DMS114 treated with DMSO at 0.1 percent for 48 hours (cell line): ENCODE measurements around the gene CPNE9.
"Not testable (repeated sequence)": the region's sequence is repeated elsewhere in the genome, so short reads cannot be mapped to it uniquely, and the experiment has no call there.

Experiments used
- DNase-seq: peaks from one replicate; lab custom pipeline; 2025; ENCODE audit not compliant: unreplicated experiment; lab: John Stamatoyannopoulos, UW

CPNE9 gene

DNA sequence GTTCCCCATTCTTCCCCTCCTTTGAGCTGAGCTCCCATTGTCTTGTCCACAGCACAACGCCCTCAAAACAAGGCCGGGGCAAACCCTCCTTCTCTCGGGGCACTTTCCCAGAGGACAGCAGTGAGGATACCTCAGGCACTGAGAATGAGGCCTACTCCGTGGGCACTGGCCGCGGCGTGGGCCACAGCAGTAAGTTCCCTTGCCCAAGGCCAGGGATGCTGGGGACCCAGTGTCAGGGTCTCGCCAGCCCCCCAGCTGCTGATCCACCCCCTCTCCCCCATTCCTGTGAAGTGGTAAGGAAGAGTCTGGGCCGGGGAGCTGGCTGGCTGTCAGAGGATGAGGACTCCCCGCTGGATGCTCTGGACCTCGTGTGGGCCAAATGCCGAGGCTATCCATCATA, 41.9 kb downstream of the CPNE9 start:
- DNase-seq, result no peak

GRCh38 chr3:9746330-9746729, 42.7 kb downstream of the CPNE9 start:
- DNase-seq, result no peak

GRCh38 chr3:9747267-9747666, 43.6 kb downstream of the CPNE9 start:
- no peak for DNase-seq

- DNase-seq, result no peak
Observed at GRCh38 chr3:9748031-9748430, 44.4 kb downstream of the CPNE9 start.

DNA sequence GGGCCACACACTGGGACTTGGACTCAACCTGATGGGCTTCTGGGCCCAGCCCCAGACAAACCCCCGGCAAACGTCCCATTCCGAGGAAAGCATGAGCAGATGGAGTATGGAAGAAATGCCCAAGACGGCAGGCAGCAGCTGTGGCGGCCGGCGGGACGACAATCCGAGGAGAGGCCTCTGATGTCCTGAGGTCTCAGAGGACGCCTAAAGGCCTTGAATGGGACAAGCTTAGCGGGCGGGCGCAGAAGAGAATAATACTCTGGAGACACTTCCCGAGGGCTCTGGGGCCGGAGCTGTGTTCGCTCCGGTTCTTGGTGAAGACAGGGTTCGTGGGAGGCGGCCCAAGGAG, 45.6 kb downstream of the CPNE9 start:
- no peak for DNase-seq

- peak; percentile 96 for DNase-seq
Observed at GRCh38 chr3:9749645-9750555, 46.3 kb downstream of the CPNE9 start, which contains the start of gene OGG1. OGG1 (plus strand) TSS chr3:9749952; CDS start chr3:9750287, 335 bp downstream.

GRCh38 chr3:9750556-9751411, 47.2 kb downstream of the CPNE9 start:
- DNase-seq, result no peak

GRCh38 chr3:9754678-9755077, 51.0 kb downstream of the CPNE9 start:
- DNase-seq, result no peak

GRCh38 chr3:9757427-9757826, 53.8 kb downstream of the CPNE9 start:
- no peak for DNase-seq

DNA sequence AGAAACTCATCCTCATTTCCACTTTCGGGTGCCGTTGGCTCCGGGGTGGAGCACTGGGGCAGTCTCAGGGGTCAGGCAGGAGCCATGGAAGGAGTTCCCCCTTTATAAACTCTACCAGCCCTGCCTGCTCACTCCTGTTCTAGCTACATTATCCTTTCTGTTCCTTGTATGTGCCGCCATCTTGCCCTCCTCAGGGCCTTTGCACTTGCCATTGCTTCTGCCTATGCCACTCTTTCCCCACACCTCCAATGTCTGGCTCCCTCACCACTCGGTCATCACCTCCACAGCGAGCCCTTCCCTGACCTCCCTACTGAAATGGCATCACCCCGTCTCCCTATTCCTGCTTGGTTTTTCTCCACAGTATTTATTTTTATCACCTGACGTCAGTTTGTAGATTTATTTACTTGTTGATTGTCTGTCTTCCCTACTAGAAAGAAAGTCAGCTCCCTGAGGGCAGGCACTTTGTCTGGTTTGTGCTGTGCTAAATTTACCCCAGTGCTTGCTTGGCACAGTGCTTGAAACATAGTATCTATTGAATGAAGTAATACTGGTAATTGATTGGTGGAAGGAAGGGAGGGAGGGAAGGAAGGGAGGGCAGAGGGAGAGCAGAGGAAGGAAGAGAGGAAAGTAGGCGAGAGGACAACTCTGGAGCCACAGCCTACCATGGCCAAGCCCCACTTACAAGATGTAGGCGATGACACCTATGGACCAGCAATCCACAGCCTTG, 57.3 kb downstream of the CPNE9 start:
- no peak for DNase-seq

GRCh38 chr3:9761919-9762318, 58.3 kb downstream of the CPNE9 start:
- no peak for DNase-seq

- no peak for DNase-seq
Observed at GRCh38 chr3:9762871-9763270, 59.2 kb downstream of the CPNE9 start.

DNA sequence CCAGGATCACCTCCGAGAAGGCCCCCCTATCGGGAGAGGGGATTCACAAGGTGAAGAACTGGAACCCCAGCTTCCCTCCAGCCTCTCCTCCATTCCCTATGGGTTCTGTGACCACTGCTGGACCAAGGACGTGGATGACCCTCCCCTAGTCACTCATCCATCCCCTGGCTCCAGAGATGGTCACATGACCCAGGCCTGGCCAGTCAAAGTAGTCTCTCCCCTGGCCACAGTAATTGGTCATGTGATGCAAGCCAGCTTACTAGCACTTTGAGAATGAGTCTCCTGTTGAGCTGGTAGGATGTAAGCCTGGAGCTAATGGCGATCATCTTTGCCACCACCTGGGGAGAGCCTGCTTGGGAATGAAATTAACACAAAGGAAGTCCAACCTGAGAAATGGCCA, 62.2 kb downstream of the CPNE9 start:
- no peak for DNase-seq

GRCh38 chr3:9767418-9767817, 63.8 kb downstream of the CPNE9 start:
- DNase-seq, result no peak

DNA sequence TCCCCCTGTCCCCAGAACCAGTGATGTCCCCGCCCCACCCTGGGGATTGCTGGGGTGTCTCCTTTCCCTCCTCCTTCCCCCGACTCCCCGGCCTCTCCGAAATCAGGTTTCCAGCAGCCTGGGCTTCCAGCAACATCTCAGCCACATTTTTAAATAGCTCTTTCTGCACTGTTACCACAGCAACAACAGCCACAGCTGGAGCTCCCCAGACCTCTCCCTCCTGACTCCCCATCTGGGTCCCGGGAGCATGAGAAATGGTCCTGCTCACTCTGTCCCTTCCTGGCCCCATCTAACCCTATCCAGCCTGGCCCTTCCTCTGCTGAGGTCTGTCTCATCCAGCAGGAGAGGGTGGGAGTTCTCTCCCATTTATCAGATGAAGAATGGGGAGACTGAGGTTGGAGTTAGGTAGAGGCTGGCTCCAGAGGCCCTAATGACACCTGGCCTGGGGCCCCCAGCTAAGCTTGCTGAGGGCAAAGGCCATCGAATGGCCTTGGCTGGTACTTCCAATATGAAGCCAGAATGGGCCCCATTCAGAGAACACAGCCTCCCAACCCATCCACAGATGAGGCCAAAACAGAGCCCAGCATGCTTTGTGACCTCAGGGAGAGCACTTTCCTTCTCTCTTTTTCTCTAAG, 64.6 kb downstream of the CPNE9 start:
- DNase-seq, result no peak

DNA sequence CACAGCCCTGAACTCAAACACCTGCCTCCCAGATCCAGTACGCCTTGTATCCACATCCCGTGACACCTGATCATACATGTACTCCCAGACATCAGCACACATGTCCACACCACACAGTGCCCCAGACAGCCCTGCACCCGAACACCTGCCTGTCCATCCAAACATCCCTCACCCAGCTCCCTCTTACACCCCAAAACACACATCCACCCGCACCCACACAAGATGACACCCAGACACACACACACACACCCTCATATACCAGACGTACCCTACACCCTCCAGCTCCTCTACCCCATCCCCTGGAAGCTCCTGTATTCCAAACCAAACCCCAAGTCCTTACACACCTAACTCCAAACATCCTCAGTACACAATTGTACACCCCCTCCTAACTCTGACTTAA, 65.4 kb downstream of the CPNE9 start:
- no peak for DNase-seq

DNA sequence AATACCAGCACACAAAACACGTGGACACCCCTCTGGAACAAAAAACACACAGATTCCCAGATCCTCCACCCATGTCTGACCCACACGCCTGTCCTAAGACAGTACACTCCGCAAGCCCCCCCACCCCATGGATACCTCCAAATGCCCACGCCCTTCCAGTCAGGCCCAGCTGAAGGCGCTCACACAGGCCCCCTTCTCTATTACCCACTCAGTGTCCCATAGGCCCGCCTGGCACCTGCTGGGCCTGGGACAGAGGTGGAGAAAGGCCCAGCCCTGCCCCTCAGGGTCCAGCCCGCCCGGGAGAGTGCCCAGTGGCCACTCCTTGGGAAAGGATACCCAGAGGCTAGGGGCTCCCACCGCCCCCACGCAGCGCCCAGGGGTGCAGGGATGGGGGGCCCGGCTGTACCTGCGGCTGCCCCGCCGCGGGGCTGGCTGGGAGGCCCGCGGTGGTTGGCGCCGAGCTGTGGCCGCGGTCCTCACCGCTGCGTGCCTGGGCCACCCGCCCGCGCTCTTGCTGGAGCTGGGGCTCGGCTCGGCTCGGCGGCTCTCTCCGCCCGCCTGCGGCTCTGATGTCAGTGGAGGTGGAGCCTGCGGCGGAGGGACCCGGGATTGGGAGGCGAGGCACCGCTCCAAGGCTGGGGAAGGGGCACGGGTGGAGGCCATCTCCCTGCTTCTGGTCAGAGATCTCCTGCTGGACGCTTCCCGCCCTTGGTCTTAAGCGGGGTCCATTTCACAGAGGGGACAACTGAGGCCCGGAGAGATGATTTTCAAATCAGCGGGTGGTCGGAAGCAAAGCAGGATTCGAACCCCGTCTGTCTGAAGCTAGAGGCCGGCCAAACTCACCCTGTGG, 66.0 kb downstream of the CPNE9 start, which contains the start of gene CAMK1:
TSS of gene CAMK1 (minus strand) at position 522 of the 850 bp plus-strand sequence. CDS start 2,198 bp downstream, outside the sequence.
- DNase-seq, result no peak

GRCh38 chr3:9770276-9770812, 66.7 kb downstream of the CPNE9 start:
- no peak for DNase-seq

- DNase-seq, result not testable (repeated sequence)
Observed at GRCh38 chr3:9771007-9771406, 67.4 kb downstream of the CPNE9 start.
